ENCODE measurements around the gene PSMD10. TPM values are rescaled to one million over a fixed set of nuclear protein-coding genes. Genes with fewer than 3 reads are reported as not detected.

The PSMD10 gene
- total RNA-seq, 1 experiment from 2014 or later = 41.1 TPM

DNA sequence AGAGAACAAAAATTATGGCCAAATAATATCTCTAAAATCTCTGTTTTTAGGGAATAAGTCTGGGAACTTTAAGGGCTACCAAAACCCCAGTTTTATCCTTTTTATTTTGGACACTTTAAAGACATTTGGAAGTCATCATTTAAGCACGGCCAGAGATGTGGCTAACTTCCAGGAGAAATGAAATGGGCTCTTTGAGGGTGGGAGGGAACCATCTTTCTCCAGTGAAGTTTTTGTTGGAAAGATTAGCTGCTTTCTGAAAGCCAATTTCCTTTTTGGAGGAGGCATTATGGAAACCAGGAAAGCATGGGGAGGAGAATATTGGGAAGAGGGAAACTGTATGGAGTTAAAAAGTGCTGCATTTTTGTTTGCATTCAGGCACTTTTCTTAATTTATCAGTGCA is 41.7 kb downstream of the PSMD10 start:
- Mint-ChIP-seq H3K4me3 (ENCODE audit: unreplicated experiment) (no peak overlapping the region), H3K36me3 (ENCODE audit: insufficient read depth, unreplicated experiment) (no peaks in the 10 kb centered on the region), H3K4me1 (ENCODE audit: low read depth, unreplicated experiment) (no peaks in the 10 kb centered on the region), H3K27ac (ENCODE audit: unreplicated experiment) (no peak overlapping the region), H3K9me3 (ENCODE audit: unreplicated experiment) (no peaks in the 10 kb centered on the region), H3K27me3 (ENCODE audit: insufficient read depth, unreplicated experiment) (no peaks in the 10 kb centered on the region)
- no peak for DNase-seq
- intact Hi-C loops (cut with micrococcal nuclease; ENCODE audit: unreplicated experiment) = no loop called here
- TF ChIP-seq, protein P1, sequence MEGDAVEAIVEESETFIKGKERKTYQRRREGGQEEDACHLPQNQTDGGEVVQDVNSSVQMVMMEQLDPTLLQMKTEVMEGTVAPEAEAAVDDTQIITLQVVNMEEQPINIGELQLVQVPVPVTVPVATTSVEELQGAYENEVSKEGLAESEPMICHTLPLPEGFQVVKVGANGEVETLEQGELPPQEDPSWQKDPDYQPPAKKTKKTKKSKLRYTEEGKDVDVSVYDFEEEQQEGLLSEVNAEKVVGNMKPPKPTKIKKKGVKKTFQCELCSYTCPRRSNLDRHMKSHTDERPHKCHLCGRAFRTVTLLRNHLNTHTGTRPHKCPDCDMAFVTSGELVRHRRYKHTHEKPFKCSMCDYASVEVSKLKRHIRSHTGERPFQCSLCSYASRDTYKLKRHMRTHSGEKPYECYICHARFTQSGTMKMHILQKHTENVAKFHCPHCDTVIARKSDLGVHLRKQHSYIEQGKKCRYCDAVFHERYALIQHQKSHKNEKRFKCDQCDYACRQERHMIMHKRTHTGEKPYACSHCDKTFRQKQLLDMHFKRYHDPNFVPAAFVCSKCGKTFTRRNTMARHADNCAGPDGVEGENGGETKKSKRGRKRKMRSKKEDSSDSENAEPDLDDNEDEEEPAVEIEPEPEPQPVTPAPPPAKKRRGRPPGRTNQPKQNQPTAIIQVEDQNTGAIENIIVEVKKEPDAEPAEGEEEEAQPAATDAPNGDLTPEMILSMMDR (IDR thresholded peaks at IDR 0.05; ENCODE audit: insufficient read depth in 1 of 2, low read depth in 1 of 2, low read length in 1 of 2, severe bottlenecking in 1 of 2, unreplicated experiment in 1 of 2) = no peak
- ChIA-PET CTCF (no interaction called here), POLR2A (no interaction called here)
- no TSS peak for BruUV-seq (replicated peaks)
- Histone ChIP-seq H3K27me3 (replicated peaks; ENCODE audit: control insufficient read depth, insufficient read depth, low read length) (no peaks in the 10 kb centered on the region), H3K4me3 (ENCODE audit: low read depth, low read length) (no peak overlapping the region), H3K4me1 (no peaks in the 10 kb centered on the region), H3K36me3 (ENCODE audit: control insufficient read depth, insufficient read depth, low read length) (no peaks in the 10 kb centered on the region), H3K9me3 (no peaks in the 10 kb centered on the region)

DNA sequence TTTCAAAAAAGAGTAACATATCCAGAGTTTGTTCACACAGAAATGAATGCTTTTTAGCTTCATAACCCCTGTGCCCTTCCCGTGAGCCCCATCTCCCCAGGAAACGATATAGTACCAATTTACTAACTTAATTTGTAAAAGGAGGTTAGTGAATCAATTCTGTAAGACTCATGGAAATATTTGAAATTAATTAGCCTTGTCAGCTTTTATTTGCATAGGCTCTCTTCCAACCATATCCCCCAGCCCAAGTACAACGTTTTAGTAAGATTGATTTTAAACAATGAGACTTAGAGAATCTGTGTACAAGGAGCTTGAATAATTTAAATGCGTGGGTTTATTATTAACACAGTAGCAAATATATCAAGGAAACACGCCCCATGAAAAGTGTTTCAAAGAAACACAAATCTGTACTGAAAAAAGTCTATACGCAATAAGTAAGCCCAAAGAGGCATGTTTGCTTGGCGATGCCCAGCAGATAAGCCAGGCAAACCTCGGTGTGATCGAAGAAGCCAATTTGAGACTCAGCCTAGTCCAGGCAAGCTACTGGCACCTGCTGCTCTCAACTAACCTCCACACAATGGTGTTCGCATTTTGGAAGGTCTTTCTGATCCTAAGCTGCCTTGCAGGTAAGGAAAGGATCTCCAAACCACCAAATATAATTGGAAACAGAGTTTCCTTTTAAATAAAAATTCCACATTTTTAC is 46.6 kb downstream of the PSMD10 start, which contains the start of gene VSIG1:
VSIG1 (plus strand) TSS at position 512 of the 703 bp plus-strand sequence; CDS start at position 578, 66 bp downstream.
- no peaks in the 10 kb centered on the region for H3K9me3 ChIP-seq
- H3K27me3 ChIP-seq (replicated peaks; ENCODE audit: control insufficient read depth, insufficient read depth, low read length) = no peaks in the 10 kb centered on the region
- Mint-ChIP-seq H3K9me3 (ENCODE audit: unreplicated experiment) (no peaks in the 10 kb centered on the region), H3K27ac (ENCODE audit: unreplicated experiment) (no peak within 1 kb of the TSS), H3K36me3 (ENCODE audit: insufficient read depth, unreplicated experiment) (no peaks in the 10 kb centered on the region), H3K27me3 (ENCODE audit: insufficient read depth, unreplicated experiment) (no peaks in the 10 kb centered on the region), H3K4me1 (ENCODE audit: low read depth, unreplicated experiment) (no peaks in the 10 kb centered on the region), H3K4me3 (ENCODE audit: unreplicated experiment) (no peak within 1 kb of the TSS)
- H3K4me3 ChIP-seq (ENCODE audit: low read depth, low read length) = no peak within 1 kb of the TSS
- ChIA-PET POLR2A (no interaction called here), CTCF (no interaction called here)
- TF ChIP-seq, protein P1 (IDR thresholded peaks at IDR 0.05; ENCODE audit: insufficient read depth in 1 of 2, low read depth in 1 of 2, low read length in 1 of 2, severe bottlenecking in 1 of 2, unreplicated experiment in 1 of 2) = no peak
- no TSS peak for BruUV-seq (replicated peaks)
- H3K36me3 ChIP-seq (ENCODE audit: control insufficient read depth, insufficient read depth, low read length) = no peaks in the 10 kb centered on the region
- DNase-seq = no peak
- no peaks in the 10 kb centered on the region for H3K4me1 ChIP-seq
- intact Hi-C loops (cut with micrococcal nuclease; ENCODE audit: unreplicated experiment) = no loop called here

DNA sequence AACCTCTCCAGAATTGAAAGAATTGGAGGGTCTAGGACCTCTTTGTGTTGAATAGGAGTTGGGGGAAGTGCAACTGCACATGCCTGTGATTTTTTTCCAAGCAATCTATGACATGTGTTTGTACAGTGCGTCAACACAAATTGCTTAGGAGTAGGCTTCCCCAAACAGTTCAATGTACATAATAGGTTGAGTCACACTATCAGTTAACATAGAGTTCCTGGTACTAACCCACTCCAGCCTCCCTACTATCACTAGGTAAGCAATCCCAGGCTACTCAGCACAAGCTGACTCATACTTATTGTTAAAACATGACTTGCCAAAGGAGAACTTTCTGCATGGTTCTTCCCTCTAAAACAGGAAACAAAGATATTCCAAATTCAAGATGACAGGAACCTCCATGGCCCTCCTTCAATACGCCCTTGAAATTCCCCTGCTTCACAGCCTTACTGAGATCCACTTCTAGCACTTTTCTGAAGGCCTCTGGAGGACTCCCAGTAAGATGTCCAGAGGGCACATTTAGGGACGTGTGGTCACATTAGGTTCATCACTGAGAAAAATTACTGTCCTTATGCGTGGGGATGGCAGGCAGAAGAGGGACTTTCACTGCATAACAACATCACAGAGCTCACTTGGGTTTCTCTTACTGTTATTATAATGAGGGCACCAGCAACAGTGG is 54.9 kb downstream of the PSMD10 start:
- no peaks in the 10 kb centered on the region for H3K36me3 Mint-ChIP-seq (ENCODE audit: insufficient read depth, unreplicated experiment)
- H3K27ac Mint-ChIP-seq (ENCODE audit: unreplicated experiment) = peak overlapping the region; percentile 90
- Histone ChIP-seq H3K4me1 (peaks cover 24% of the 10 kb centered on the region), H3K9me3 (no peaks in the 10 kb centered on the region), H3K4me3 (ENCODE audit: low read depth, low read length) (no peak overlapping the region), H3K36me3 (ENCODE audit: control insufficient read depth, insufficient read depth, low read length) (no peaks in the 10 kb centered on the region), H3K27me3 (replicated peaks; ENCODE audit: control insufficient read depth, insufficient read depth, low read length) (no peaks in the 10 kb centered on the region)
- peaks cover 6% of the 10 kb centered on the region for H3K4me1 Mint-ChIP-seq (ENCODE audit: low read depth, unreplicated experiment)
- TF ChIP-seq, protein P1 (IDR thresholded peaks at IDR 0.05; ENCODE audit: insufficient read depth in 1 of 2, low read depth in 1 of 2, low read length in 1 of 2, severe bottlenecking in 1 of 2, unreplicated experiment in 1 of 2) = no peak
- TSS peak; percentile 96 for BruUV-seq (replicated peaks)
- intact Hi-C loops (cut with micrococcal nuclease; ENCODE audit: unreplicated experiment) = loop anchor here (1.0 kb wide), 1 partner anchor 10 kb away; no protein-coding TSS in a partner anchor
- H3K9me3 Mint-ChIP-seq (ENCODE audit: unreplicated experiment) = no peaks in the 10 kb centered on the region
- peak; percentile 58 to 64 for DNase-seq
- POLR2A ChIA-PET = no interaction called here
- peak overlapping the region; percentile 27 for H3K4me3 Mint-ChIP-seq (ENCODE audit: unreplicated experiment)
- CTCF ChIA-PET = no interaction called here
- H3K27me3 Mint-ChIP-seq (ENCODE audit: insufficient read depth, unreplicated experiment) = no peaks in the 10 kb centered on the region
